ENCODE measurements around the gene SLC29A4. TPM values are rescaled to one million over a fixed set of nuclear protein-coding genes. Genes with fewer than 3 reads are reported as not detected.
"Not testable (repeated sequence)": the region's sequence is repeated elsewhere in the genome, so short reads cannot be mapped to it uniquely, and the experiment has no call there.

SLC29A4 gene
- total and polyA plus RNA-seq, 2 of the 13 experiments (the other 11 are each of a cell fraction or from before 2014, with no cell fraction given): 29.7 to 31.7 TPM

GRCh38 chr7:5303591-5304505 is 21.1 kb downstream of the SLC29A4 start:
- ChIA-PET CTCF (ENCODE audit: low intra/inter-chr PET ratio, low total read pairs) (no interaction called here), POLR2A (no interaction called here)
- ATAC-seq (peak; percentile 2; the same call in 1 of the 3 replicates), DNase-seq (ENCODE audit: low spot score) (no peak), FAIRE-seq (no peak)
- BruUV-seq (replicated peaks): TSS peak; percentile 38
- H2AFZ ChIP-seq (ENCODE audit: low read length): no peak overlapping the region
- 0 out of 2 replicates have a peak, but pooled peaks have one; percentile 9 for TF ChIP-seq HNRNPL (IDR thresholded peaks at IDR 0.05; ENCODE audit: low read depth, low read length)
- TF ChIP-seq ZNF629 (CRISPR knock-in tag; conservative IDR thresholded peaks at IDR 0.05): peak; percentile 80
- no peak for TF ChIP-seq PBX2 (CRISPR knock-in tag; IDR thresholded peaks at IDR 0.05)
- TF ChIP-seq AGO2 (optimal IDR thresholded peaks at IDR 0.05; ENCODE audit: low read depth, low read length): peak; percentile 77
- TF ChIP-seq FOXA3 (CRISPR knock-in tag; IDR thresholded peaks at IDR 0.05): no peak
- no peak for TF ChIP-seq ZNF317 (CRISPR knock-in tag; IDR thresholded peaks at IDR 0.05)
- H3K27me3 ChIP-seq (ENCODE audit: control insufficient read depth in 1 of 2, insufficient read depth in 2 of 2, low read length in 2 of 2): no peaks in the 10 kb centered on the region
- no peaks in the 10 kb centered on the region for H3K9me3 ChIP-seq (ENCODE audit: low read length)
- H3K36me3 ChIP-seq (replicated peaks in 1 of 2; ENCODE audit: control insufficient read depth in 1 of 2, insufficient read depth in 2 of 2, low read length in 2 of 2): peaks cover 0 to 2% of the 10 kb centered on the region in 2 experiments; a peak in 2 of 5 replicates
- WGBS (ENCODE audit: low lambda C conversion rate): 92% methylated on average over 23 of the region's 35 CpGs
- H3K4me1 ChIP-seq (ENCODE audit: insufficient read depth, low read length): no peaks in the 10 kb centered on the region
- in situ Hi-C loops (cut with HindIII; ENCODE audit: extremely low pct_ligation_motif_present, low pct_unique_long_range_greater_than_20kb) (no loop called here), intact Hi-C loops (cut with micrococcal nuclease; ENCODE audit: unreplicated experiment) (no loop called here)
- H3K79me2 ChIP-seq (ENCODE audit: insufficient read depth, low read length): no peaks in the 10 kb centered on the region
- H4K20me1 ChIP-seq (ENCODE audit: insufficient read depth, low read length): no peaks in the 10 kb centered on the region
- H3K27ac ChIP-seq (ENCODE audit: extremely low read length, insufficient read depth, low read length): no peak overlapping the region
- H3K9ac ChIP-seq (ENCODE audit: insufficient read depth, low read depth, low read length): no peak overlapping the region
- no peak overlapping the region for H3K4me2 ChIP-seq (ENCODE audit: low read depth, low read length)
- H3K4me3 ChIP-seq (replicated peaks in 1 of 3; ENCODE audit: insufficient read depth in 1 of 3, low read depth in 2 of 3, low read length in 3 of 3): no peak overlapping the region

GRCh38 chr7:5305050-5305449 is 22.3 kb downstream of the SLC29A4 start:
- H3K79me2 ChIP-seq (ENCODE audit: insufficient read depth, low read length); H3K27ac ChIP-seq (ENCODE audit: extremely low read length, insufficient read depth, low read length); H3K9me3 ChIP-seq (ENCODE audit: low read length); BruUV-seq (replicated peaks); intact Hi-C loops (cut with micrococcal nuclease; ENCODE audit: unreplicated experiment); H3K4me2 ChIP-seq (ENCODE audit: low read depth, low read length); CTCF ChIA-PET (ENCODE audit: low intra/inter-chr PET ratio, low total read pairs); ATAC-seq; H3K4me1 ChIP-seq (ENCODE audit: insufficient read depth, low read length); H4K20me1 ChIP-seq (ENCODE audit: insufficient read depth, low read length); H3K36me3 ChIP-seq (replicated peaks in 1 of 2; ENCODE audit: control insufficient read depth in 1 of 2, insufficient read depth in 2 of 2, low read length in 2 of 2); FAIRE-seq; H2AFZ ChIP-seq (ENCODE audit: low read length); in situ Hi-C loops (cut with HindIII; ENCODE audit: extremely low pct_ligation_motif_present, low pct_unique_long_range_greater_than_20kb); H3K27me3 ChIP-seq (ENCODE audit: control insufficient read depth in 1 of 2, insufficient read depth in 2 of 2, low read length in 2 of 2); H3K4me3 ChIP-seq (replicated peaks in 1 of 3; ENCODE audit: insufficient read depth in 1 of 3, low read depth in 2 of 3, low read length in 3 of 3); H3K9ac ChIP-seq (ENCODE audit: insufficient read depth, low read depth, low read length); DNase-seq (ENCODE audit: low spot score); POLR2A ChIA-PET: not testable (repeated sequence)
- peak; percentile 55 for TF ChIP-seq AGO2 (optimal IDR thresholded peaks at IDR 0.05; ENCODE audit: low read depth, low read length)
- TF ChIP-seq ZNF770 (CRISPR knock-in tag; IDR thresholded peaks at IDR 0.05): peak; percentile 6; the same call in 1 of the 2 replicates
- peak; percentile 77 for TF ChIP-seq AGO1 (IDR thresholded peaks at IDR 0.05; ENCODE audit: low read depth, low read length, poor library complexity, severe bottlenecking)
- WGBS (ENCODE audit: low lambda C conversion rate): 95% methylated on average over 8 of the region's 9 CpGs
